ENCODE measurements around the gene LDAH.
"Not testable (repeated sequence)": the region's sequence is repeated elsewhere in the genome, so short reads cannot be mapped to it uniquely, and the experiment has no call there.

Gene LDAH

GRCh38 chr2:20714412-20714811 is 108.5 kb downstream of the LDAH start:
- DNase-seq; POLR2A ChIA-PET; H3K4me1 ChIP-seq (ENCODE audit: control extremely low read depth in 1 of 4, control insufficient read depth in 4 of 4, insufficient read depth in 4 of 4, low read length in 3 of 4); H3K4me3 ChIP-seq (ENCODE audit: control insufficient read depth in 1 of 7, extremely low read depth in 1 of 7, insufficient read depth in 4 of 7, low read depth in 2 of 7, low read length in 6 of 7); H3K27me3 ChIP-seq (replicated peaks in 2 of 5; ENCODE audit: control insufficient read depth in 4 of 5, insufficient read depth in 5 of 5, low read length in 4 of 5); H3K27ac ChIP-seq (ENCODE audit: insufficient read depth in 1 of 2, low read depth in 1 of 2, low read length in 2 of 2, poor library complexity in 1 of 2, severe bottlenecking in 2 of 2): not testable (repeated sequence)
- Histone ChIP-seq H3K36me3 (ENCODE audit: control insufficient read depth in 4 of 4, insufficient read depth in 4 of 4, low read length in 3 of 4) (peaks cover 0 to 21% (median 2%) of the 10 kb centered on the region in 4 experiments), H3K9me3 (ENCODE audit: control extremely low read depth in 1 of 5, control insufficient read depth in 4 of 5, insufficient read depth in 2 of 5, low read depth in 1 of 5, low read length in 4 of 5) (peaks cover 0 to 20% (median 4%) of the 10 kb centered on the region in 5 experiments)
- CTCF ChIA-PET: interaction anchor here (1.1 kb wide), 1 partner anchor 53 kb away, joined by 3 read pairs; no protein-coding TSS in a partner anchor
- no CpG with 5 or more reads among the region's 2 CpGs for WGBS (ENCODE audit: insufficient coverage)

GRCh38 chr2:20713585-20713984 is 109.3 kb downstream of the LDAH start:
- H3K27me3 ChIP-seq (replicated peaks in 2 of 5; ENCODE audit: control insufficient read depth in 4 of 5, insufficient read depth in 5 of 5, low read length in 4 of 5); H3K4me3 ChIP-seq (ENCODE audit: control insufficient read depth in 1 of 7, extremely low read depth in 1 of 7, insufficient read depth in 4 of 7, low read depth in 2 of 7, low read length in 6 of 7); CTCF ChIA-PET; DNase-seq; POLR2A ChIA-PET; H3K4me1 ChIP-seq (ENCODE audit: control extremely low read depth in 1 of 4, control insufficient read depth in 4 of 4, insufficient read depth in 4 of 4, low read length in 3 of 4); H3K27ac ChIP-seq (ENCODE audit: insufficient read depth in 1 of 2, low read depth in 1 of 2, low read length in 2 of 2, poor library complexity in 1 of 2, severe bottlenecking in 2 of 2): not testable (repeated sequence)
- WGBS (ENCODE audit: insufficient coverage): no CpG with 5 or more reads among the region's 3 CpGs
- peaks cover 0 to 21% (median 2%) of the 10 kb centered on the region in 4 experiments for H3K36me3 ChIP-seq (ENCODE audit: control insufficient read depth in 4 of 4, insufficient read depth in 4 of 4, low read length in 3 of 4)
- peaks cover 0 to 18% (median 4%) of the 10 kb centered on the region in 5 experiments for H3K9me3 ChIP-seq (ENCODE audit: control extremely low read depth in 1 of 5, control insufficient read depth in 4 of 5, insufficient read depth in 2 of 5, low read depth in 1 of 5, low read length in 4 of 5)

GRCh38 chr2:20711641-20712040 is 111.3 kb downstream of the LDAH start:
- H3K4me1 ChIP-seq (ENCODE audit: control extremely low read depth in 1 of 4, control insufficient read depth in 4 of 4, insufficient read depth in 4 of 4, low read length in 3 of 4); H3K27me3 ChIP-seq (replicated peaks in 2 of 5; ENCODE audit: control insufficient read depth in 4 of 5, insufficient read depth in 5 of 5, low read length in 4 of 5); H3K36me3 ChIP-seq (ENCODE audit: control insufficient read depth in 4 of 4, insufficient read depth in 4 of 4, low read length in 3 of 4); DNase-seq; POLR2A ChIA-PET; H3K27ac ChIP-seq (ENCODE audit: insufficient read depth in 1 of 2, low read depth in 1 of 2, low read length in 2 of 2, poor library complexity in 1 of 2, severe bottlenecking in 2 of 2); H3K4me3 ChIP-seq (ENCODE audit: control insufficient read depth in 1 of 7, extremely low read depth in 1 of 7, insufficient read depth in 4 of 7, low read depth in 2 of 7, low read length in 6 of 7); CTCF ChIA-PET; H3K9me3 ChIP-seq (ENCODE audit: control extremely low read depth in 1 of 5, control insufficient read depth in 4 of 5, insufficient read depth in 2 of 5, low read depth in 1 of 5, low read length in 4 of 5): not testable (repeated sequence)
- WGBS (ENCODE audit: insufficient coverage): 97% methylated on average over 7 of the region's 7 CpGs

- no peak overlapping the region for H3K4me3 ChIP-seq (ENCODE audit: control insufficient read depth in 1 of 7, extremely low read depth in 1 of 7, insufficient read depth in 4 of 7, low read depth in 2 of 7, low read length in 6 of 7)
- peaks cover 0 to 3% (median 0%) of the 10 kb centered on the region in 5 experiments for H3K9me3 ChIP-seq (ENCODE audit: control extremely low read depth in 1 of 5, control insufficient read depth in 4 of 5, insufficient read depth in 2 of 5, low read depth in 1 of 5, low read length in 4 of 5)
- no peak overlapping the region for H3K27ac ChIP-seq (ENCODE audit: insufficient read depth in 1 of 2, low read depth in 1 of 2, low read length in 2 of 2, poor library complexity in 1 of 2, severe bottlenecking in 2 of 2)
- H3K27me3 ChIP-seq (replicated peaks in 2 of 5; ENCODE audit: control insufficient read depth in 4 of 5, insufficient read depth in 5 of 5, low read length in 4 of 5): no peaks in the 10 kb centered on the region
- ChIA-PET POLR2A (interaction anchor here (1.0 kb wide), 1 partner anchor 123 kb away, joined by 3 read pairs; no protein-coding TSS in a partner anchor), CTCF (interaction anchor here (1.3 kb wide), 1 partner anchor 46 kb away, joined by 5 read pairs; no protein-coding TSS in a partner anchor)
- H3K4me1 ChIP-seq (ENCODE audit: control extremely low read depth in 1 of 4, control insufficient read depth in 4 of 4, insufficient read depth in 4 of 4, low read length in 3 of 4): no peaks in the 10 kb centered on the region
- peaks cover 0 to 6% (median 0%) of the 10 kb centered on the region in 4 experiments for H3K36me3 ChIP-seq (ENCODE audit: control insufficient read depth in 4 of 4, insufficient read depth in 4 of 4, low read length in 3 of 4)
- no peak for DNase-seq
- WGBS (ENCODE audit: insufficient coverage): 96% methylated on average over 3 of the region's 4 CpGs
Observed at GRCh38 chr2:20707601-20708000, 115.3 kb downstream of the LDAH start.

- POLR2A ChIA-PET: interaction anchor here (1.0 kb wide), 1 partner anchor 124 kb away, joined by 3 read pairs; no protein-coding TSS in a partner anchor
- peaks cover 0 to under 1% (median 0%) of the 10 kb centered on the region in 4 experiments for H3K4me1 ChIP-seq (ENCODE audit: control extremely low read depth in 1 of 4, control insufficient read depth in 4 of 4, insufficient read depth in 4 of 4, low read length in 3 of 4)
- CTCF ChIA-PET: no interaction called here
- H3K27me3 ChIP-seq (replicated peaks in 2 of 5; ENCODE audit: control insufficient read depth in 4 of 5, insufficient read depth in 5 of 5, low read length in 4 of 5): no peaks in the 10 kb centered on the region
- DNase-seq: no peak
- no peak overlapping the region for H3K27ac ChIP-seq (ENCODE audit: insufficient read depth in 1 of 2, low read depth in 1 of 2, low read length in 2 of 2, poor library complexity in 1 of 2, severe bottlenecking in 2 of 2)
- peaks cover 0 to 3% (median 0%) of the 10 kb centered on the region in 5 experiments for H3K9me3 ChIP-seq (ENCODE audit: control extremely low read depth in 1 of 5, control insufficient read depth in 4 of 5, insufficient read depth in 2 of 5, low read depth in 1 of 5, low read length in 4 of 5)
- 100% methylated on average over 3 of the region's 3 CpGs for WGBS (ENCODE audit: insufficient coverage)
- peaks cover 0 to 4% (median 0%) of the 10 kb centered on the region in 4 experiments for H3K36me3 ChIP-seq (ENCODE audit: control insufficient read depth in 4 of 4, insufficient read depth in 4 of 4, low read length in 3 of 4)
- no peak overlapping the region for H3K4me3 ChIP-seq (ENCODE audit: control insufficient read depth in 1 of 7, extremely low read depth in 1 of 7, insufficient read depth in 4 of 7, low read depth in 2 of 7, low read length in 6 of 7)
Observed at GRCh38 chr2:20706786-20707185, 116.1 kb downstream of the LDAH start.

GRCh38 chr2:20706217-20706616 is 116.7 kb downstream of the LDAH start:
- DNase-seq: no peak
- Histone ChIP-seq H3K9me3 (ENCODE audit: control extremely low read depth in 1 of 5, control insufficient read depth in 4 of 5, insufficient read depth in 2 of 5, low read depth in 1 of 5, low read length in 4 of 5) (peaks cover 0 to under 1% (median 0%) of the 10 kb centered on the region in 5 experiments), H3K4me1 (ENCODE audit: control extremely low read depth in 1 of 4, control insufficient read depth in 4 of 4, insufficient read depth in 4 of 4, low read length in 3 of 4) (peaks cover 0 to 2% (median 0%) of the 10 kb centered on the region in 4 experiments), H3K27ac (ENCODE audit: insufficient read depth in 1 of 2, low read depth in 1 of 2, low read length in 2 of 2, poor library complexity in 1 of 2, severe bottlenecking in 2 of 2) (no peak overlapping the region), H3K36me3 (ENCODE audit: control insufficient read depth in 4 of 4, insufficient read depth in 4 of 4, low read length in 3 of 4) (no peaks in the 10 kb centered on the region), H3K4me3 (ENCODE audit: control insufficient read depth in 1 of 7, extremely low read depth in 1 of 7, insufficient read depth in 4 of 7, low read depth in 2 of 7, low read length in 6 of 7) (no peak overlapping the region), H3K27me3 (replicated peaks in 2 of 5; ENCODE audit: control insufficient read depth in 4 of 5, insufficient read depth in 5 of 5, low read length in 4 of 5) (no peaks in the 10 kb centered on the region)
- WGBS (ENCODE audit: insufficient coverage): 100% methylated on average over 1 of the region's 2 CpGs
- ChIA-PET CTCF (interaction anchor here (1.6 kb wide), 1 partner anchor 30 kb away, joined by 4 read pairs; no protein-coding TSS in a partner anchor), POLR2A (no interaction called here)

- no peak for DNase-seq
- Histone ChIP-seq H3K27ac (ENCODE audit: insufficient read depth in 1 of 2, low read depth in 1 of 2, low read length in 2 of 2, poor library complexity in 1 of 2, severe bottlenecking in 2 of 2) (no peak overlapping the region), H3K36me3 (ENCODE audit: control insufficient read depth in 4 of 4, insufficient read depth in 4 of 4, low read length in 3 of 4) (no peaks in the 10 kb centered on the region), H3K4me3 (ENCODE audit: control insufficient read depth in 1 of 7, extremely low read depth in 1 of 7, insufficient read depth in 4 of 7, low read depth in 2 of 7, low read length in 6 of 7) (no peak overlapping the region), H3K4me1 (ENCODE audit: control extremely low read depth in 1 of 4, control insufficient read depth in 4 of 4, insufficient read depth in 4 of 4, low read length in 3 of 4) (peaks cover under 1 to 9% (median 2%) of the 10 kb centered on the region in 4 experiments), H3K27me3 (replicated peaks in 2 of 5; ENCODE audit: control insufficient read depth in 4 of 5, insufficient read depth in 5 of 5, low read length in 4 of 5) (no peaks in the 10 kb centered on the region), H3K9me3 (ENCODE audit: control extremely low read depth in 1 of 5, control insufficient read depth in 4 of 5, insufficient read depth in 2 of 5, low read depth in 1 of 5, low read length in 4 of 5) (no peaks in the 10 kb centered on the region)
- ChIA-PET CTCF (interaction anchor here (1.6 kb wide), 1 partner anchor 29 kb away, joined by 4 read pairs; no protein-coding TSS in a partner anchor), POLR2A (no interaction called here)
- WGBS (ENCODE audit: insufficient coverage): 100% methylated on average over 1 of the region's 1 CpG
Observed at GRCh38 chr2:20704886-20705285, 118.0 kb downstream of the LDAH start.
